Choroid plexus epithelial cell (primary cell): ENCODE measurements around the gene ARID5B.

Source experiments
- DNase-seq: peaks from one replicate; pipeline ENCODE4 v3.0.0-alpha.2; 2010; ENCODE audit warnings: low read depth
- H3K4me3 ChIP-seq: 2 replicates; pipeline ENCODE4 v1.5.1; 2011; ENCODE audit warnings: low read depth, mild to moderate bottlenecking, control low read depth, low read length, moderate library complexity
- CTCF ChIP-seq: conservative IDR thresholded peaks from 2 replicates; pipeline ENCODE4 v1.5.1; 2011; ENCODE audit warnings: low read depth, mild to moderate bottlenecking, control low read depth, inconsistent platforms, low read length, moderate library complexity

The ARID5B gene

GRCh38 chr10:61910894-61911293 lies 9.4 kb downstream of the ARID5B start:
- no peak overlapping the region for H3K4me3 ChIP-seq
- TF ChIP-seq CTCF: no peak
- DNase-seq: no peak

- no peak for TF ChIP-seq CTCF
- no peak overlapping the region for H3K4me3 ChIP-seq
- DNase-seq: no peak
Observed at GRCh38 chr10:61911425-61911824, 9.9 kb downstream of the ARID5B start.

- DNase-seq: no peak
- TF ChIP-seq CTCF: no peak
- H3K4me3 ChIP-seq: no peak overlapping the region
Observed at GRCh38 chr10:61912981-61913380, 11.5 kb downstream of the ARID5B start.

GRCh38 chr10:61918140-61918539 lies 16.6 kb downstream of the ARID5B start:
- no peak for DNase-seq
- no peak overlapping the region for H3K4me3 ChIP-seq
- no peak for TF ChIP-seq CTCF

GRCh38 chr10:61918989-61919388 lies 17.5 kb downstream of the ARID5B start:
- no peak overlapping the region for H3K4me3 ChIP-seq
- DNase-seq: no peak
- TF ChIP-seq CTCF: no peak

- DNase-seq: peak; percentile 56
- no peak overlapping the region for H3K4me3 ChIP-seq
- TF ChIP-seq CTCF: no peak
Observed at GRCh38 chr10:61919646-61920215, 18.2 kb downstream of the ARID5B start.

- no peak for DNase-seq
- TF ChIP-seq CTCF: no peak
- H3K4me3 ChIP-seq: no peak overlapping the region
Observed at GRCh38 chr10:61921143-61921542, 19.6 kb downstream of the ARID5B start.
